ENCODE data around the gene KRTCAP2.

- TF ChIP-seq CTCF (conservative IDR thresholded peaks at IDR 0.05; ENCODE audit: low read depth, low read length): no peak
- no peak for TF ChIP-seq EZH2 (IDR thresholded peaks at IDR 0.05; ENCODE audit: borderline replicate concordance, low read depth, low read length, poor library complexity, severe bottlenecking)
Measured at GRCh38 chr1:155125511-155125945, 47.6 kb downstream of the KRTCAP2 start.

Measured in A673 (cell line).